Hepatic stellate cell (primary cell): Measurements from ENCODE around the gene CEP250.
"Not testable (repeated sequence)": the region's sequence is repeated elsewhere in the genome, so short reads cannot be mapped to it uniquely, and the experiment has no call there.

Experiments
- DNase-seq: peaks from one replicate; pipeline ENCODE4 v3.0.0; 2011; ENCODE audit warnings: low spot score

CEP250 gene

DNA sequence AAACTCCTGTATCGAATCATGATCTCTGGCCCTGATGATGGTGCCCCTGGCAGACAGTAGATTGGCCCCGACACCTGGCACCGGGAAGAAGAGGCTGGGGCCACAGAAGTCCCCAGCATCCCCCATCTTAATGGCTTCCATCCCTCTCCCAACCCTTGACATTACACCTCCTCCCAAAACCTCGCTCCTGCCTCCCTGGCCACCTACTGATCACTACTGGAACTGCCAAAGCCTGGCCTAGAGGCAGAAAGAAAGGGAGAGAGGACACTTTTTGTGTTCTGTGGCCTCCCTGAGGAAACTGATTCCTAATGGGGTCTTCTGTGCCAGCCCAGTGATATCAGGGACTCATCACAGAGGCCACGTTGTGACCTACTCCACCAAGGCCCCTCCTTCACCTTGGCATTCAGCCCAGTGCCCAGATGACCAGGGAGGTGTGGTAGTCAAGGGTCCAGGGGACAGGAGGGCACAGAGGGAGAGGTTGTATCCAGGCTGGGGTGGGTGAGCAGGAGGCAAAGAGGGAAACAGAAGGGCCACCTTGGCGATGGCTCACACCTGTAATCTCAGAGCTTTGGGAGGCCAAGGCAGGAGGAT, 68.0 kb downstream of the CEP250 start:
- DNase-seq: peak; percentile 50

DNA sequence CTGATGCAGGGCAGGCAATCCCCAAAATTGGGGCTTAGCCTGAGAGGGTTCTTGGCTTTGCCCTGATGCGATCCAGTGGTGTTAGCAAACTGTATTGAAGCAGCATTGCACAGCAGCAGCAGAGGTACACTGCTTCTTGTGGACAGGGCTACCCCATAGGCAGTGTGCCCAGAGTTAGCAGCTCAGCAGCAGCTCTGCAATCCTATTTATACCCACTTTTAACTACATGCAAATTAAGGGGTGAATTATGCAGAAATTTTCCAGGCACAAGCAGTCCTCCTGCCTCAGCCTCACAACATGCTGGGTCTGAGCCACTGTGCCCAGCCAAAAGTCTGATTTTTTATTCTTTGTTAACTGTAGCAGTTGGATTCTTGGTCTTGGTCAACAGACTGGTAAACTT, 70.2 kb downstream of the CEP250 start:
- no peak for DNase-seq

DNA sequence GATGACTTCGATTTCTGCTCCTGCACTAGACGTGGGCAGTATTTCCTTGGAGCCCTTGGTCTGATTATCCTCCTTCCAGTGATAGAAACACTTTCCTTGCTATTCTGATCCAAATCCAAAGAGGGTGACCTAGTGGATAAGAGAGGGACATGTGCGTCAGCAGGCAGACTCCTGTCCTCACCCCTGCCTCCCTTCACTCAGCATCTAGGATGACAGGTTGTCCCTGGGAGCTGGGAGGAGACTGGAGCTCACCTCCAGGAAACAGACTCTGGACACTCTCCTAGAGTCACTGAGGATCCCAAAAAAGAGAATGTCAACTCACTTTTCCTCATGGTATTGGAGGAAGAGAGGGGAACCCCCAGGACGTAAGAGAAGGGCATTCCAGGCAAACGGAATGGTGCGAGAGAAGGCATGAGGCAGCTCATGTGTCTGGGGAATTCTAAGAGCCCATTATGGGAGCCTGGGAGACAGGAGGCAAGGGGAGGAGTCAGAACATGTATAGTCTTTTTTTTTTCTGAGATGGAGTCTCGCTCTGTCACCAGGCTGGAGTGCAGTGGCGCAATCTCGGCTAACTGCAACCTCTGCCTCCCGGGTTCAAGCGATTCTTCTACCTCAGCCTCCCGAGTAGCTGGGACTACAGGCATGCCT, 71.8 kb downstream of the CEP250 start:
- no peak for DNase-seq

DNA sequence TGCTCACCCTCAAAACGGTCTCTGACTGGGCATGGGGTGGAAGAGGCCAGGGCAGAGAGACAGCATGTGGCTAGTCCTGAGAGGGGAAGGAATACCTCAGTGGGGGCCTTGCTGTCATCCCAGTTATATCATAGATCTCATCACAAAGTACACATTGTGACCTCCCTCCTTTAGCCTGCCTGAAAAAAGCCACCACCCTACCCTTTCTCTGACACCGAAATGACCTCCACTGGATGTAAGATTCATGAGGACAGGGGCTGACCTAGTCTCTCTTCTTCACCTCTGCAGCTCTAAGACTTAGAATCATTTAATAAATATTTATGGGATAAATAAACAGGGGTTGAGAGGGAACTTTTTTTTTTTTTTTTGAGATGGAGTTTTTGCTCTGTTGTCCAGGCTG, 74.2 kb downstream of the CEP250 start, which contains the start of gene C20orf173:
C20orf173 (minus strand) TSS at position 101 of the 400 bp plus-strand sequence. CDS start 279 bp downstream, outside the sequence.
- DNase-seq: no peak

DNA sequence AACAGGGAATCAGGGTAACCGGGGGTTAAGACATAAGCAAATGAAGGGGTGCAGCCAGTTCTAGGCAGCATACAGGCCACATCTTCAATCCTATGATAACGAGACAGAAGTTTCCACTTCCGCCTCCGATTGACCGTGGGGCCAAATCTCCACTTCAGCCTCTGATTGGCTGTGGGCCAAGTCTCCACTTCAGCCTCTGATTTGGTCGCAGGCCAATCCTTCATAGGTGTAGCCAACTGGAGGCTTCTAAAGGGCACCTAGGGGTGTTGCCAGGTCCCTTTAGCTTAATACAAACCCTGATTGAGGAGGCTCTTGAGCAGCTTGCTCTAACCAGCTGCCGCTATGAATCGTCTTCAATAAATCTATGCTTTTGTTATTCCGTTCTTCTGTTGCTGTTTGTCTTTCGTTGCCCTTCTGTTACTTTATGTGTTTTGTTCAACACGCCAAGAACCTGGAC, 84.4 kb downstream of the CEP250 start:
- DNase-seq: no peak

DNA sequence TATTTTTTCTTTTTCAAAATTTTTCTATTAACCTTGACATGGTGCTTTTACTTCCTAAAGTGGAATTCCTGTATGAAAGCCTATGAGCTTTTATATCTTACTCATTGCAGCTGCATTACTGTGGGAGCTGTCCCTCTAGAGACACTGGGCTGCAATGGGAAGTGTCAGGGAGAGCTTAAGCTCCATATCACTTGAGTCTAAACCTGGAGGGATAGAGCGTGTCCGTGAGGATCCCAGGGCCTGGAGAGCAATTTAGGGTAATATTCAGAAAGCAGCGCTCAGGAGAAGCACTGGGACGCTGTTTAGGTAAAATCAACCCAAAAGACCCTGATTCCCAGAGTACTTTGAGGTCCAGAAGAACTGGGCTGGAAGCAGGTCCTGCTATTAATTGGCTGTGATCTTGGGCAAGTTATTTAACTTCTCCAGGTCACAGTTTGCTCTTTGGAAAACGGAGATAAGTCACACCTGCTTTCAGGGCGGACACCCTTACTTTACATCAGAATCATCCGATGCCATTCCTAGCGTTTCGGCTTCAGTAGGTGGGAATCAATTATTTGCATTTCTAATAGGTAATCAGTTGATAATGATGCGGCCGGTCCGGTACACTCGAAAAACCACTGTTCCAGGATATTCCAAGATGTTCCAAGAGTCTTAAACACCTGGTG, 85.9 kb downstream of the CEP250 start:
- no peak for DNase-seq

DNA sequence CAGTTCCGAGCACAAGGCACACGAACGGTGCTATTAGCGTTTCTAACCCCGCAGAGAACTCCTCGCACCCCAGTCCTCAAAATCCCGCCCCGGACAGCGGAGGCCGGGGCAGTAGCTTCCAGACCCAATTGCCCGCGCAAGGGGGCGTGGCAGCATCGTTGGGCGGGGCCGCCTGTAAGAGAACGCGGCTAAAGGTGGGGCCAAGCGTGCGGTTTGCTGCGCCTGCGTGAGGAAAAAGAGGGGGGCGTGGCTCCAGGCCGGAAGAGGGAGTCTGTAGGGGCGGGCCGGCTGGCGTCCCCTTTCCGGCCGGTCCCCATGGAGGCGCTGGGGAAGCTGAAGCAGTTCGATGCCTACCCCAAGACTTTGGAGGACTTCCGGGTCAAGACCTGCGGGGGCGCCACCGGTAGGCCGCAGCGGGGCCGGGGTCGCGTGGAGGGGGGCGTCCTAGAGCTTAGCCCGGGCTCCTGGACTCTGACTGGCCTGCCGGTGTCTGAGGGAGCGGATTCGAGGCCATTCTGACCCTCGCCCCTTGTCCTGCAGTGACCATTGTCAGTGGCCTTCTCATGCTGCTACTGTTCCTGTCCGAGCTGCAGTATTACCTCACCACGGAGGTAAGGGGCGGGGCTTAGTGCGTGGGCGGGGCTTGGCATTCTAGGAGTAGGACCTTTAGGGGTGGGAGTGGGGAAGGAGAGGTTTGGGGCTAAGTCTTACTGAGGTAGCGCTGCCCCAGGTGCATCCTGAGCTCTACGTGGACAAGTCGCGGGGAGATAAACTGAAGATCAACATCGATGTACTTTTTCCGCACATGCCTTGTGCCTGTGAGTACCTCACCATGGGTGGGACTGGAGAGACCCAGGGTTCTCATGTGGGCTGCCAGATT, 86.6 kb downstream of the CEP250 start, which contains the start of gene ERGIC3:
ERGIC3 (plus strand) TSS at position 296 of the 880 bp plus-strand sequence; CDS start at position 316, 20 bp downstream.
- peak; percentile 90 for DNase-seq

DNA sequence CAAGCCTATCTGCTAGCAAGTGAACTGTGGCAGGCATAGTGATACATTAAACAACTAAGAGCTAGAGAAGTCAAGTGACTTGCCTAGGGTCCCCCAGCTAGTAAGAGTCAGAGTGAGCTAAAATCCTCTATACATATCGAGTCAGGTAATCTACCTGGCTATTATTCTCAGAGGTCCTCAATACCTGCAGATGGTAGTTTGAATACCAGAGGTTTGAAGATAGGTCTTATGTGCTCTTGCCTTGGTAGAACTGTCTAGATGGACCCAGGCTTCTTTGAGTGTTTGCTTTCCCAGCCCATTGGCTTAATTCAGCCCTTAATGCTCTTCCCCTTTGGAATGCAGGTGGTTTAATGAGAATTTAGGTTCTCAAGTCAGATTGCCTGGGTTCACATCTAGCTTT, 87.6 kb downstream of the CEP250 start:
- no peak for DNase-seq

DNA sequence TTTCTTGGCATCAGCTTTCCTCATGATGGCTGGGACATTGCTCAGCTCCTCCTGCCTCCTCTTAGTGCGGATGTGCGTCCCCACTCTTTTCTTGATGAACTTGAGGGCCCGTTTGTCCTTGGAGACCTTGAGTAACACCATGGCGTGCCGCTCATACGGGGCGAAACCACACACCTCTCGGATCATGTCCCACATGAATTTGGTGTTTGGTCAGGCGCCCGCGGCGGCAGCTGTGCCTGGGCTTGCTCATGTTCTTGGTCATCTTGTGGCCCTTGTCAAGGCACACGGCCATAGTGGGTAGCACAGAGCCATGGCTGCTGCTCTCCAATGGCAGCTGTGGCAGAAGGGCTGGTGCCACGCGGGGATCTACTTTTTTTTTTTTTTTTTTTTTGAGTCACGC, 89.0 kb downstream of the CEP250 start:
- no peak for DNase-seq

DNA sequence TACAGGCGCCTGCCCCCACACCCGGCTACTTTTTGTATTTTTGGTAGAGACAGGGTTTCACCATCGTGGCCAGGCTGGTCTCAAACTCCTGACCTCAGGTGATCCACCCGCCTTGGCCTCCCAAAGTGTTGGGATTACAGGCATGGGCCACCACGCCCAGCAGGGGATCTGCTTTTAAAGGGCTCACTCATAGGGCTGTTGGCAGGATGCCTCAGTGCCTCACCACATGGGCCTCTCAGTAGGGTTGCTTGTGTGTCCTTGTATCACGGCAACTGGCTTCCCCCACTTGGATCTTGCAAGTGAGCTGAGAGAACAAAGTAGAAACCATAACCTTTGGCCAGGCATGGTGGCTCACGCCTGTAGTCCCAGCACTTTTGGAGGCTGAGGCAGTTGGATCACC, 89.5 kb downstream of the CEP250 start:
- not testable (repeated sequence) for DNase-seq

DNA sequence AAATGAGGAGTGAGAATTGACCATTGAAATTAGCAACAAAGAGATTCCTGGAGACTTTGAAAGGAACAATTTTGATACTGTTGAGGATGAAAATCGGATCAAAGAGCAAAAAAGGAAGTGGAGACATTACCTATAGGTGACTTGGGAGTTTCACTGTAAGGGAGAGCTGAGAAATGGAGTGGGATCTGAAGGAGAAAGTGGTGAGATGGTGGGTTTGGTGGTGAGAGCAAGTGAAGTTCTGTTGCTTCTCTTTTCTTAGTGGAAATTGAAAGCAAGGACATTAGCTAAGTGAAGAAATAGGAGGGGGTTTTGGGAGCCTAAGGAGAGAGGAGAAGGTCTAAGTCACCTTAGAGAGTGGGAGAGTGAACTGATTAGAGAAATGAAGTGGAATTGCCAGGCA, 90.7 kb downstream of the CEP250 start:
- no peak for DNase-seq

DNA sequence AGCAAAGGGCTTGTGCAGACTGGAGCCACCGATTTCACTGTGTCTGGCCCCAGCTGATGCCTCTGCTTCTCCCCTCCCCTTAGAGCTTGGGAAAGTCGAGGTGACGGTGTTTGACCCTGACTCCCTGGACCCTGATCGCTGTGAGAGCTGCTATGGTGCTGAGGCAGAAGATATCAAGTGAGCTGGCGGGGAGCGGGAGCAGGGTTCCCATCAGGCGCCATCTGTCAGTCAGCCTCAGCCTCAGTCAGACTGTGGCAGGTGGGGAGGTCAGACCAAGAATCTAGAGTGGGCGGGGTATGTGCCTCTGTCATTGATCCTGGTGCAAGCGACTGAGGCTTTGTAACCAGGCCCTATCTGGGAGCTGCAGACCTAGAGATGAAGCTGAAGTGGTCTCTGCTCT, 91.9 kb downstream of the CEP250 start:
- no peak for DNase-seq

DNA sequence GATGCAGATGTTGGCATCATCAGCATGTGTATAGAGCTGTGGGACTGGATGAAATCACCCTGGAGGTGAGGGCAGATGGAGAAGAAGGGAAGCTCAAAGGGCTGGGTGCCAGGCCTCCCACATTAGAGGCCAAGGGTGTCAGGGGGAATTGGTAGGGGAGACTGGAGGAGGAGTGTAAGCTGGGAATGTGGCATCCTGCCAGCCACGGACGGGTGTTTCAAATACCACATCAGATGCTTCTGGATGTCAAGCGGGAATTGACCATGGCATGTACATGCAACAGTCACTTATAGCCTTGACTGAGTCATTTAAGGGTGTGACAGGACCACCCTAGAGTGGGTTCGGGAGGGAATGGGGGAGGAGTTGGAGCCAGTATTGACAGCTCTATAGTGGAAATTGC, 96.1 kb downstream of the CEP250 start:
- DNase-seq: no peak

DNA sequence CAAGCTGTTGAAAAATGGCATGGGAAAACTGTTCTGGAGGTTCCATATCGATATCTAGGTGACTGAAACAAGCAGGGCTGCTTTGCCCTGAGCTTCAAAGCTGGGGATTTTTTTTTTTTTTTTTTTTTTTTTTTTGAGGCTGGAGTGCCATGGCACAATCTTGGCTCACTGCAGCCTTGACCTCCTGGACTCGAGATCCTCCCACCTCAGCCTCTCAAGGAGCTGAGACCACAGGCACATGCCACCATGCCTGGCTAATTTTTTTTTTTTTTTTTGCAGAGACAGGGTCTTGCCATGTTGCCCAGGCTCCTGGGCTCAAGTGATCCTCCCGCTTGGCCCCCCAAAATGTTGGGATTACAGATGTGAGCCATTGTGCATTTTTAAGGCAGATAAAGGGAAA, 97.5 kb downstream of the CEP250 start:
- DNase-seq: no peak

DNA sequence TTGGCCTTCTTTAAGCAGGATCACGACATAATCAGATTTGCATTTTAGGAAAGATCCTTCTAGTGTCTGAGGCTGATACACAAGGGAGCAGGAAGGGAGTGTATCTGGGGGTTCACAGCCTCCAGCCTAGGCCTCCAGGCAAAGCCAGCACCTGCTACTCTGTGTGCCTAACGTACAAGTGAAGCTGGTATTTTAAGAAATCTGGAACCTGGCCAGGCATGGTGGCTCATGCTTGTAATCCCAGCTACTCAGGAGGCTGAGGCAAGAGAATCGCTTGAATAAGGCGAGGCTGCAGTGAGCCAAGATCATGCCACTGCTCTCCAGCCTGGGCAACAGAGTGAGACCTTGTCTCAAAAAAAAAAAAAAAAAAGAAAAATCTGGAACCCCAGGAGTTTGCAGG, 100.1 kb downstream of the CEP250 start:
- not testable (repeated sequence) for DNase-seq

DNA sequence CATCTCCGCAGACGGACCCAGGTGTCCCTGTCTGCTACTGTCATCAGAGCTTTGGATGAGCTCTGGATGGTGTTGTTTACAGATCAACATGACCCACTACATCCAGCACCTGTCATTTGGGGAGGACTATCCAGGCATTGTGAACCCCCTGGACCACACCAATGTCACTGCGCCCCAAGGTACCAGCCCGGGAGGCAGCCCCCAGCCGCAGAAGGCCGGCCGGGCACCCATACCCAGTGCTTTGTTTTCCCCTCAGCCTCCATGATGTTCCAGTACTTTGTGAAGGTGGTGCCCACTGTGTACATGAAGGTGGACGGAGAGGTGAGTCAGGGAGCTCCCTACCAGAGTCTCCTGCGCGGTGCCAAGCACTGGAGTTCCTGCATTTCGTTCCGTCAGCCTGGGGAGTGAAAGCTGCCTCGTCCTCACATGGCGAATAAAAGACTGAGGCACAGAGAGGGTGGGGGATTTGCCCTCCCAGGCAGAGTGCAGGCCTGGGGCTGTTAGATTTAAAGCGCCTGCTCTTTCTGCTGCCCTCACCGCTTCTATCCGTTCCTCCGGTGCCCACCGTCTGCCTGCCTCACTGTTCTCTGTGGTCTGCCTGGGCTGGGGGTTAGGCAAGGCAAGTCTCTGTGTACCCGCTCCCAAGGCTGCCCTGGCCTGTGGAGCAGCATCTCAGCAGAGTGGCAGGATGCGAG, 100.7 kb downstream of the CEP250 start:
- no peak for DNase-seq

DNA sequence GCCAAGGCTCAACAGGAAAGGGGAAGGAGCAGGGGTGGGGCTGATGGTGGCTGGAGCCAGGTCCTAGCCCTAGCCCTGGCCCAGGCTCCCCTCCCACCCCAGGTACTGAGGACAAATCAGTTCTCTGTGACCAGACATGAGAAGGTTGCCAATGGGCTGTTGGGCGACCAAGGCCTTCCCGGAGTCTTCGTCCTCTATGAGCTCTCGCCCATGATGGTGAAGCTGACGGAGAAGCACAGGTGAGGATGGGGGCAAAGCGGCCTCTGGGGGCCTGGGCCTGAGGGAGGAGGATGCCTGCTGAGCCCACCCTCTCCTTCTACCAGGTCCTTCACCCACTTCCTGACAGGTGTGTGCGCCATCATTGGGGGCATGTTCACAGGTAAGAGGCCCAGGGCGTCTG, 101.5 kb downstream of the CEP250 start:
- DNase-seq: no peak

DNA sequence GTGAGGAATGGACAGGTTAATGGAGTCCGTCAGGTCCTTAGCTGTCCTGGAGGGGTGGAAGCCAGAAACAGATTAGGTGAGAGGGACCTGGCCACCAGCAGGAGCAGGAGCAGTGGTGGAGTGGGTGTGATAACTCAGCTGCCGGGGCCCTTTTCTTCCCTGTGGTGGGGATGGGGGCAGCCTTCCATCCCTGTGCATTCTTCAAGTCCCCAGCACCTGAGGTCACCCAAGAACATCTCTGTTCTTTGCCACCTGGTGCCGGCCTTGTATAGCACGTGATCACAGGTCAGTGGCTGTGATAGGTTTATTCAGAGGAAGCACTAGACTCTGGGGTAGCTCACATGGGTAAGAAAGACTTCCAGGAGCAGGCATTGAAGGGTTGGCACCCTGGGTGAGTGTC, 103.1 kb downstream of the CEP250 start:
- DNase-seq: no peak

DNA sequence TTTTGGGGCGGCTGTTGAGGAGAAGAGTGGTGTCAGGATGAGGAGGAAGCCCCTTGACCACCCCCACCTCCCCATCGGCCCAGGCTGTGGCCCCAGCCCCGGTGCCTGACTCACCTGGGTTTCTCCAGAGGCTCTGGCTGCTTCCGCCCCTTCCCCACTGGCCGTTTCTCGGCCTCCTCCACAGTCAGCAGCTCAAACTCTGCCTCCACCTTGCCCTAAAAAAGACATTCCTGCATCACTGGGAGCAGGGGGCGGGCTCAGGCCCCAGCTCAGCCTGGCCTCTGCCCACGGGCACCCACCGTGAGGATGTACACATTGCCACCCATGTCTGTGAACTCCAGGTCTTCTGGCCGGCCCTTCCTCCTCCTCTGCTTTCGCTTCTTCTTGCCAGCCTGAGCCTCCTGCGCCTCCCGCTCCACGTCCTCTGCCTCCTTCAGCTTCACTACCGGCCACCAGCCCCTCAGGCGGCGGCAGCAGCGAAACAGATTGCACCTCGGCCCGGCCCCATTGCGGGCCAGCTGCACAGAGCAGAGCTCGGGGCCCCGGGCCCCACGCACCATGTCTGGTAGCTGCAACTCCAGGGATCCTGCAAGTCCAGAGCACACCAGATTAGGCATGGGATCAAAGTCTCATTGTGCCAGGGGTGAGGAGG, 103.8 kb downstream of the CEP250 start:
- no peak for DNase-seq

DNA sequence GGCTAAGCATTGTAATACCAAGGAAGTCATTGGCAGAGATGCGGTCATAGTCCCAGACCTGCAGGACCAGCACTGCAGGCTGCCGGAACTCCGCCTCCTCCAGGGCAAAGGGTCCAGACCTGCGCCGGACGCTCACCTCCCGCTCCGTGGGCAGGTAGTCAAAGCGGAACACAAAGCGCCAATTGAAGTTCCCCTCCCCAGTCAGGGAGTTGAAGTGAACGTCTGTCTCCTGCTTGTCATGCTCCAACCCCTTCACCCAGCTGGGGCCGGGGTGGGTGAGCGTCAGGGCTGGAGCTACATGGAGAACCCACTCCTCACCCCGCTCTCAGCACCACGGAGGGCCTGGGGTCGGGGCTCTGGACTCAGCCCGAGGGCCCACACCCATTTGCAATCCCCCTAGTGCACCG, 104.7 kb downstream of the CEP250 start:
- DNase-seq: no peak

DNA sequence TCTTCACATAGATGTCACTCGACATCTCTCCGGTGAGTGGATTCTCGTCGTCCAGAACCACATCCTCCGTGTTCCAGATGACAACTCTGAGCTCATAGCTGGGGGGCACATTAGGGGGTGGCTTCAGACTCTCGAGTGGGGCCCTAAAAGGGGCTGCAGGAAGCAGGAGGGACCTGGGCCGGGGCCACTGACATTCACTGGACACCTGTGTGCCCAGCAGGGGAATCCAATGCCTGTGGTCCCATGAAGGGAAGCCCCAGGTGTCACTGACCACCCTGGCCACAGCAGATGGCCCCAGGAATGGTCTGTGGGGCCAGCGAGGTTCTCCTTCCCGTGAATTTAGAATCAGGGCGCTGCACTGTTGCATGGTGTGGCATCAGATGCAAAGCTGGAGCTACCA, 105.1 kb downstream of the CEP250 start:
- no peak for DNase-seq
